CD4-positive, alpha-beta T cell treated with Interleukin-10 for 1 hour (primary cell): ENCODE results near the gene BCL2.
"Not testable (repeated sequence)": the region's sequence is repeated elsewhere in the genome, so short reads cannot be mapped to it uniquely, and the experiment has no call there.

Source experiments
- DNase-seq: peaks from one replicate; pipeline ENCODE4 v3.0.0-alpha.2; 2020

The BCL2 gene

GRCh38 chr18:63257453-63257852 lies 62.1 kb downstream of the BCL2 start:
- no peak for DNase-seq

- DNase-seq, result no peak
Measured at GRCh38 chr18:63255435-63255834, 64.1 kb downstream of the BCL2 start.

- no peak for DNase-seq
Measured at GRCh38 chr18:63254716-63255399, 64.7 kb downstream of the BCL2 start.

- no peak for DNase-seq
Measured at GRCh38 chr18:63253428-63254372, 65.9 kb downstream of the BCL2 start.

GRCh38 chr18:63253014-63253413 lies 66.6 kb downstream of the BCL2 start:
- no peak for DNase-seq

GRCh38 chr18:63249771-63250170 lies 69.8 kb downstream of the BCL2 start:
- no peak for DNase-seq

- DNase-seq, result no peak
Measured at GRCh38 chr18:63247926-63248325, 71.6 kb downstream of the BCL2 start.

GRCh38 chr18:63247506-63247905 lies 72.1 kb downstream of the BCL2 start:
- DNase-seq, result no peak

- DNase-seq, result no peak
Measured at GRCh38 chr18:63245600-63245999, 74.0 kb downstream of the BCL2 start.

- DNase-seq, result no peak
Measured at GRCh38 chr18:63244607-63245006, 75.0 kb downstream of the BCL2 start.

GRCh38 chr18:63241760-63242159 lies 77.8 kb downstream of the BCL2 start:
- no peak for DNase-seq

GRCh38 chr18:63241317-63241712 lies 78.3 kb downstream of the BCL2 start:
- DNase-seq, result no peak

GRCh38 chr18:63240531-63241316 lies 78.8 kb downstream of the BCL2 start:
- DNase-seq, result no peak

GRCh38 chr18:63238693-63239075 lies 80.9 kb downstream of the BCL2 start:
- no peak for DNase-seq

- no peak for DNase-seq
Measured at GRCh38 chr18:63237881-63238692, 81.5 kb downstream of the BCL2 start.

- DNase-seq, result no peak
Measured at GRCh38 chr18:63236921-63237846, 82.4 kb downstream of the BCL2 start.

GRCh38 chr18:63236406-63236805 lies 83.2 kb downstream of the BCL2 start:
- DNase-seq, result no peak

GRCh38 chr18:63235920-63236319 lies 83.6 kb downstream of the BCL2 start:
- DNase-seq, result not testable (repeated sequence)

- DNase-seq, result no peak
Measured at GRCh38 chr18:63234841-63235240, 84.7 kb downstream of the BCL2 start.

- DNase-seq, result no peak
Measured at GRCh38 chr18:63234432-63234831, 85.1 kb downstream of the BCL2 start.

- no peak for DNase-seq
Measured at GRCh38 chr18:63233334-63233733, 86.2 kb downstream of the BCL2 start.
